Activated CD8-positive, alpha-beta T cell treated with anti-CD3 and anti-CD28 coated beads for 36 hours (primary cell): Measurements from ENCODE around the gene CELSR1. TPM values are rescaled to one million over a fixed set of nuclear protein-coding genes. Genes with fewer than 3 reads are reported as not detected.

Experiments used
- ATAC-seq: fragments of 200-7000 bp; cut with Tn5 transposase; one replicate; pipeline ENCODE4 v1.10.0; 2021; ENCODE audit warnings: mild to moderate bottlenecking, moderate library complexity
- CTCF ChIA-PET: fragments of 350-600 bp; sonication (Branson Sonifier 250); formaldehyde crosslinking; loops from one replicate; lab custom pipeline; 2021; ENCODE audit warnings: antibody characterized with exemption; lab: Charles Lee
- POLR2A ChIA-PET: fragments of 350-600 bp; sonication (Branson Sonifier 250); formaldehyde crosslinking; loops from one replicate; lab custom pipeline; 2021; ENCODE audit warnings: antibody characterized with exemption; lab: Charles Lee
- DNase-seq: peaks from one replicate; pipeline ENCODE4 v3.0.0-alpha.2; 2020
- H3K27ac Mint-ChIP-seq: one replicate; pipeline ENCODE4 v1.8.0; 2021; ENCODE audit warnings: mild to moderate bottlenecking, mixed read lengths
- H3K27me3 Mint-ChIP-seq: one replicate; pipeline ENCODE4 v1.8.0; 2021; ENCODE audit warnings: mixed read lengths
- H3K36me3 Mint-ChIP-seq: one replicate; pipeline ENCODE4 v1.8.0; 2021; ENCODE audit warnings: low read depth, mixed read lengths
- H3K4me1 Mint-ChIP-seq: one replicate; pipeline ENCODE4 v1.8.0; 2021; ENCODE audit warnings: low read depth, mixed read lengths
- H3K4me3 Mint-ChIP-seq: one replicate; pipeline ENCODE4 v1.8.0; 2021; ENCODE audit warnings: mild to moderate bottlenecking, moderate library complexity, mixed read lengths
- H3K9me3 Mint-ChIP-seq: one replicate; pipeline ENCODE4 v1.8.0; 2021; ENCODE audit warnings: mixed read lengths
- CTCF ChIP-seq: fragments of 200-600 bp; IDR thresholded peaks from one replicate; pipeline ENCODE4 v1.8.0; 2022; ENCODE audit warnings: antibody characterized with exemption, mild to moderate bottlenecking
- intact Hi-C: fragments of 100-400 bp; cut with micrococcal nuclease; formaldehyde crosslinking; loops from one replicate; pipeline ENCODE4 v1.10.0; 2022
- total RNA-seq, 2 experiments: library from RNA; stranded (reverse); gene quantifications; one replicate each; pipeline ENCODE4 v1.2.3, GENCODE V29; 2021

CELSR1 gene
- total RNA-seq, 2 experiments from 2014 or later: 0.25 to 0.36 TPM

- peaks cover 5% of the 10 kb centered on the region for H3K27me3 Mint-ChIP-seq
- CTCF ChIA-PET: interaction anchor here (0.5 to 1.6 kb wide), 4 partner anchors 172 to 646 kb away, joined by 3 to 5 read pairs (median 4); no protein-coding TSS in a partner anchor
- intact Hi-C loops: no loop called here
- H3K4me1 Mint-ChIP-seq: peaks cover 36% of the 10 kb centered on the region
- no peak overlapping the region for H3K27ac Mint-ChIP-seq
- no peaks in the 10 kb centered on the region for H3K36me3 Mint-ChIP-seq
- H3K4me3 Mint-ChIP-seq: no peak overlapping the region
- DNase-seq (no peak), ATAC-seq (no peak)
- POLR2A ChIA-PET: interaction anchor here (0.6 kb wide), 1 partner anchor 314 kb away, joined by 3 read pairs; no protein-coding TSS in a partner anchor
- H3K9me3 Mint-ChIP-seq: no peaks in the 10 kb centered on the region
- no peak for TF ChIP-seq CTCF
Measured at GRCh38 chr22:46369716-46370583, 167.5 kb downstream of the CELSR1 start.

- H3K4me1 Mint-ChIP-seq: peaks cover 31% of the 10 kb centered on the region
- no peak for DNase-seq
- intact Hi-C loops: no loop called here
- ChIA-PET POLR2A (no interaction called here), CTCF (interaction anchor here (0.6 to 2.9 kb wide), 4 partner anchors 173 to 195 kb away, joined by 3 to 46 read pairs (median 4); no protein-coding TSS in a partner anchor)
- H3K9me3 Mint-ChIP-seq: no peaks in the 10 kb centered on the region
- H3K27ac Mint-ChIP-seq: no peak overlapping the region
- no peaks in the 10 kb centered on the region for H3K36me3 Mint-ChIP-seq
- ATAC-seq: no peak
- peaks cover 5% of the 10 kb centered on the region for H3K27me3 Mint-ChIP-seq
- no peak overlapping the region for H3K4me3 Mint-ChIP-seq
- TF ChIP-seq CTCF: no peak
Measured at GRCh38 chr22:46368871-46369715, 168.3 kb downstream of the CELSR1 start.

- CTCF ChIA-PET: interaction anchor here (0.7 to 2.9 kb wide), 22 partner anchors 12 to 288 kb away, joined by 3 to 46 read pairs (median 4); partner anchors contain the start of genes CELSR1 and TRMU
- H3K27me3 Mint-ChIP-seq: peaks cover 2% of the 10 kb centered on the region
- H3K4me1 Mint-ChIP-seq: peaks cover 26% of the 10 kb centered on the region
- intact Hi-C loops: no loop called here
- no peak for TF ChIP-seq CTCF
- DNase-seq (no peak), ATAC-seq (no peak)
- no peaks in the 10 kb centered on the region for H3K9me3 Mint-ChIP-seq
- H3K4me3 Mint-ChIP-seq: no peak overlapping the region
- POLR2A ChIA-PET: no interaction called here
- no peak overlapping the region for H3K27ac Mint-ChIP-seq
- H3K36me3 Mint-ChIP-seq: no peaks in the 10 kb centered on the region
Measured at GRCh38 chr22:46368422-46368821, 169.0 kb downstream of the CELSR1 start.

GRCh38 chr22:46367707-46368191, 169.7 kb downstream of the CELSR1 start:
- ChIA-PET CTCF (interaction anchor here (0.7 to 2.9 kb wide), 40 partner anchors 9 to 436 kb away, joined by 3 to 46 read pairs (median 4); partner anchors contain the start of genes CELSR1 and TRMU), POLR2A (no interaction called here)
- no peaks in the 10 kb centered on the region for H3K36me3 Mint-ChIP-seq
- intact Hi-C loops: loop anchor here (2.0 kb wide), 1 partner anchor 175 kb away; no protein-coding TSS in a partner anchor
- ATAC-seq: peak; percentile 76
- TF ChIP-seq CTCF: peak; percentile 84
- peaks cover 22% of the 10 kb centered on the region for H3K4me1 Mint-ChIP-seq
- H3K4me3 Mint-ChIP-seq: no peak overlapping the region
- peak; percentile 85 for DNase-seq
- H3K27ac Mint-ChIP-seq: no peak overlapping the region
- peaks cover 2% of the 10 kb centered on the region for H3K27me3 Mint-ChIP-seq
- no peaks in the 10 kb centered on the region for H3K9me3 Mint-ChIP-seq
